Stimulated activated CD4-positive, alpha-beta T cell treated with anti-CD3 and anti-CD28 coated beads, Interleukin-4, amount 100 ng/mL, for 1 hour (primary cell): ENCODE data around the gene KCTD16.

Experiments
- DNase-seq: peaks from one replicate; pipeline ENCODE4 v3.0.0-alpha.2; 2020

The KCTD16 gene

DNA sequence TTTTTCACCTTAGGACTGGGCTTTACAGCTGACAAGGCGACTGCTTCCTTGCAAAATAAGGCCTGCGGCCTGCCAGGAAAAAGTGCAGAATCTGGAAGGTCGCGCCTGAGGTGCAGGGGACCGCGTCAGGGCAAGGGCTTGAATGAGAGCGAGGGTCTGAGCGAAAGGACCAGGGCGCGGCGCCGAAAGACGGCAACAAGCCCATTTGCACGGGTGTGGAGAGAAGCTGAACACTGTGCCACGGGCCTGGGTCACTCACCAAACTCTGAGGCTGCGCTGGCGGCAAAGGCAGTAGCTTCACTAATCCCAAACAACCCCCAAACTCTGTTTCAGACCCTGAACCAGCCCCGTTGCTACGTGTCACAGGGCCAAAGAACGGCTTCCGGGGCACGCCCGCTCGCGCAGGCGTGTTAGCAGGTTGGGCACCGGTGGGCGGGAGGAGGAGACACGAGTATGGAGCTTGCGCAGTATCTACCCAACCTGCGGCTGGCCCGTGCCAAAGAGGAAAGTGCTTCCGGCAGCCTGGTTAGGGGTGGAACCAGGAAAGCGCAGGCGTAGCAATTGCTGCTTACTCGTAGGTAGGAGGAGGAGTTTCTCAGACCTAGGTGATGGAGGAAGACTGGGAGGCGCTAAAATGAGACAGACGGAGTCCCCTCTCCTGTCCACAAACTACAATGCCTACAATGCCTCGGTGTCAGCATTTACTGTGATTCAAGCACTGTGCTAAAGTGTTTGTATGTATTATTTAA lies at the start of gene KCTD16, which contains the start of gene YIPF5:
Gene KCTD16 (plus strand): TSS at position 598 of the 749 bp plus-strand sequence.
Gene YIPF5 (minus strand): TSS at position 384 of the 749 bp plus-strand sequence. CDS start 704 bp downstream, outside the sequence.
- DNase-seq: peak; percentile 97

DNA sequence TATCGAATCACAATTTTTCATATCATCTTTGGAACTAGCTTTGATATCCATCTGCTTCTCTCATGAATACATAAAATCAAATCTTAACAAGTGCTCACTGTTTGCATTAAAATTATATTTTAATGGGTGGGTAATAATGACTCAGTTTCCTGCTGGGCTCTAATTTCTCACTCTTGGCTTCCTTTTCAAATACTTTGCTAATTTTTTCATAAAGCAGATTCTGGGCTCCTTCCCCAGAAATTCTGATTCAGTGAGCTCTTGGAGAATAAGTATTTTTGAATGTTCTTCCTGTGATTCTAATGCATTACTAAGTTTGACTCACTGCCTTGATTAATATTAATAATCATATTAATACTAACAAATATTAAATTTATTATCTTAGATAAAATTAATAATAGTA lies 49.1 kb upstream of the KCTD16 start:
- DNase-seq: no peak

DNA sequence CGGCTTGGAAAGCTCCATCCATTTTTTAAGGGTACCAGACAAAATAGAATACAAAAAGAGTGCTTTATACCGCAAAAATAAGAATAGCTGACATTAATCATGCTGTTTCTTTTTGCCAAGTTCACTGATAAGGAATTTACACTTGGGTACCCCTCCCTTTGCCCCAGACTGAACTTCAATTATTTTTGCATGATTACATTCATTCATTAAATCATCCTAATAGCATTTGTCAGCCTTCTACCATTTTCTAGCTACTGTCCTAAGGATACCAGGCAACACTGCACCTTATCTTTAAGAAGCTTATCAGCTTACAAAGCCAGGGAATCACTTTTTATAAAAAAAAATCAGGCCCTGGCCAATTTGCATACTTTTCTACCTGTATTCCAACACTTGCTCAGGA lies 48.6 kb upstream of the KCTD16 start:
- no peak for DNase-seq

DNA sequence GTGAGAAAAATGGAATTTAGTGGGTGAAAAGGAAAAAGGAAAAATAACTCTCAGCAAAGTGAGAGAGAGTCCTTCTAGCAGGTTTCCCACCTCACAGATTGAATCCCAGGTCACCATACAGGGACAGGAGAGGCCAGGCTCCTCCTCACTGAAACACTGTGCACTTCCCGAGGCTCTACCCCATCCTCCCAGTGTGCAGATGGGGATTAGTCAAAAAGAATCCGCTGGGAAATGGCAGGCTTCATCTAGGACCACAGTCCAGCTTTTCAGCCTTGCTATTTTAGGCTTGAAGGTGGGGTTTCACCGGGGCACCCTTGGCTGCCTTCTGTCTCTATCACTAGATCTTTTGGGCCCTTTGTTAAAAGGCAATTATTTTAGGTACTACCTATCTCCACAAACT lies 48.0 kb upstream of the KCTD16 start:
- no peak for DNase-seq

DNA sequence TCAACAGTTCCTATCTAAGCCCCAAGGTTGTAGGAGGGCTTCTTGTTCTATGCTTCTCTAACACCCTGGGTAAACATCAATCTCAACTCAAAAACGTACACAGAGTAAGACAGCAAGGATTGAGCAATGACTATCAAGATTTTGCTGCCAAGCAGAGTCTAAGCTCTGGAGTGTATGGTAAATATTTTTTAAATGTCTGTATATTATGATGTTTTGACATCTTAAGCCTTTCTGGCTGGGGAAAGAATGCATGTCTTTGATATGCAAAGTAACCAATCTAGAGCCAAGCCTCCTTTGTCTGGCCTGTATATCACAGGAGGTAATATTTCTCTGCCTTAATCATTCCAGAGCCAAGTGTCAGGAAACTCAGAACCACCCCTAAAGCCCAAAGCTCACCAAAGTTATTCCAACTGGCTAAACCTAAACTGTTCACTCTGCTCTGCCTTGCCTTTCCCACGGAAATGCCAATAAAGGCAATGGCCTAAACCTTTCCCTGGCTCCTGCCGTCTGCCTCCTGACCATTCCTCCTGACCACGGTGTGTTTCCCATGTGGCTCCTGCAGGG lies 45.4 kb upstream of the KCTD16 start:
- DNase-seq: no peak

GRCh38 chr5:144126707-144127106 lies 44.0 kb upstream of the KCTD16 start:
- DNase-seq: no peak

- DNase-seq: no peak
Measured at GRCh38 chr5:144128844-144129243, 41.8 kb upstream of the KCTD16 start.

- no peak for DNase-seq
Measured at GRCh38 chr5:144130306-144130705, 40.4 kb upstream of the KCTD16 start.

- no peak for DNase-seq
Measured at GRCh38 chr5:144131261-144131660, 39.4 kb upstream of the KCTD16 start.

GRCh38 chr5:144133050-144133633 lies 37.5 kb upstream of the KCTD16 start:
- no peak for DNase-seq

- no peak for DNase-seq
Measured at GRCh38 chr5:144134194-144134826, 36.4 kb upstream of the KCTD16 start.

DNA sequence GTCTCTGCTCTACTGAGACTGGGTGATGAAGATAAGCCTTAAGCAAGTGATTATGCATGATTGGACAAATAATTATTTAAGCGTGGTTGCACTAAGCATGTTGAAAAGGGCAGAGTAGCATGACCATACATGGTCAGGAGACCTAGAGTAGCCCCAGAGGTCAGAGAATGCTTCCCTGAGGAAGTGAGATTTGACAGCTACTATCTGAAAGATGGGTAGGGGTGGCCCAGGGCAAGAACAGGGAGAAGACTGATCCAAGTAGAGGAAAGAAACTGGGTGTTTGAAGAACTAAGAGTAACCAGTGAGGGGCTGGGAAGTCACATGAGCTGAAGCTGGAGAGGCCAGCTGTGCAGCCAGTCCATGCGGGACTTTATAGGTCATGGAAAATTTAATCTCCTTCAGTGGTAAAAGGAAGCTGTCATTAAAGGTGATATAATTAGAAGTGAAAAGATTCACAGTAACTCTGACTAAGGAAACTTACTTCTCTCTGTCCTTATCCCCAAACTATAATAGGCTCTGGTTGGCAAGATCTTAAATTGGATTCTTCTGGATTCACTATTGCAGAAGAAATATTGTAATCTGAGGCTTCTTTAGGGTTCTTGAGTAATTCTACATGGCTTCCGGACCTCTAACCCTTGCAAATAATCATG lies 35.4 kb upstream of the KCTD16 start:
- DNase-seq: no peak

- DNase-seq: no peak
Measured at GRCh38 chr5:144139586-144139985, 31.1 kb upstream of the KCTD16 start.

GRCh38 chr5:144141585-144141984 lies 29.1 kb upstream of the KCTD16 start:
- no peak for DNase-seq

DNA sequence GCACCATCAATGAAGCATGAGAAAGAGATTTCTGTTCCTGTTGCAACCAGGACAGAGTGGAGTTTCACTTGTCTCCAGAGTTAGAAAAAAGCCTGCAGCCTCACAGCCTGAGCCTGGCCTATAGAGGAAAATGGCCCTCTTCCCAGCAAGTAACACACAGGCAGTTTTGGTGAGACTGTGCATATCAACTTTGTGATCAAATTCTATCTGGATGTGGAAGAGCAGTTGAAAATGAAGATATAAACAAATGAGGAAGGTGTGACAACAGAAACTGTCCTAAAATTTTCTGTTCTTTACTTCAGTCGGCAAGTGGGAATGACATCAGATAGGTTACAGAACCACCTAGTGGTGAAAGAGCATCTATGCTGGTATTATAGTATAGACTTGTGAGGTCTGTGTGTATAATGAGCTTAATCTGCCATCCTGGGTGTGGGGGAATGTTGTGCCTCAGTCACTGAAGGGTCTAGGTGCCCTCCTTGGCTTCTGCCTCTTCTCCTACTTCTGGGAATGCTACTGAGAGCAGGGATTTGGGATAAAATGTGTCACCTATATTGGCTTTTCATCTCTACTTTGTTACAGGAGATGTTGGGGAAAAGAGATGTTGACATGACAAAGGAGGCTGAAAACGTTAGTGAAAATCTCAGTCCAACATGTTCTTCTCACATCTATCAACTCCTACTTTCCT lies 28.4 kb upstream of the KCTD16 start:
- no peak for DNase-seq

GRCh38 chr5:144142824-144143162 lies 27.9 kb upstream of the KCTD16 start:
- DNase-seq: no peak

DNA sequence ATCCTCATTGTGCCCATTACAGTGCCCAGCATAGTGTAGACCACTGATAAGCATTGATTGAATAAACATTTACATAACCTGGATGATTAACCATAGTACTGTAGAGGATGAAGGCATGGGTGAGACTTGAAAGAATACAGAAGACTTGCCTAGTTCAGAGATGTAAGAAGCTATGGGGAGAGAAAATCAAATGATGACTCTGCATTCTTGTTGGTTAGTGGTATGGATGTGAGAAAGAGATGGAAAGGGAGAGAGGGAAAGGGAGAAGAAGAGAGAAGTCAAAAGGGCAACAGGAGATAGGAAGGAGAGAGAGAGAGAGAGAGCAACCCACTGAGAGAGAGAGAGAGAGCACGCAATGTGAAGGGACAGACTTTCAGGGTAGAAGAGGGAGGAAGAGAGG lies 27.0 kb upstream of the KCTD16 start:
- no peak for DNase-seq

GRCh38 chr5:144144956-144145751 lies 25.5 kb upstream of the KCTD16 start:
- DNase-seq: no peak

DNA sequence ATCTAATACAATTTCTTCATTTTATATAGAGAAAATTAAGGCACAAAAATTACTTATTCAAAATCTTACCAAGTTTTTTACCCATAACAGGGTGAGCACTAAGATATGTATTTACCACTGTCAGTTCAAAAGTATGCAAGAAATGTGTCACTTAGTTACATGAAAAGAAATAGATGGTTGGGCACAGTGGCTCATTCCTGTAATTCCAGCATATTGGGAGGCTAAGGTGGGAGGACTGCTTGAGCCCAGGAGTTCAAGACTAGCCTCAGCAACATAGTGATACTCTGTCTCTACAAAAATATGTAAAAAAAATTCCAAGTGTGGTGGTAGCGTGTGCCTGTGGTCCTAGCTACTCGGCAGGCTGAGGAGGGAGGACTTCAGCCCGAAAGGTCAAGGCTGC lies 19.6 kb upstream of the KCTD16 start:
- DNase-seq: no peak

GRCh38 chr5:144156767-144157171 lies 13.9 kb upstream of the KCTD16 start:
- DNase-seq: no peak

DNA sequence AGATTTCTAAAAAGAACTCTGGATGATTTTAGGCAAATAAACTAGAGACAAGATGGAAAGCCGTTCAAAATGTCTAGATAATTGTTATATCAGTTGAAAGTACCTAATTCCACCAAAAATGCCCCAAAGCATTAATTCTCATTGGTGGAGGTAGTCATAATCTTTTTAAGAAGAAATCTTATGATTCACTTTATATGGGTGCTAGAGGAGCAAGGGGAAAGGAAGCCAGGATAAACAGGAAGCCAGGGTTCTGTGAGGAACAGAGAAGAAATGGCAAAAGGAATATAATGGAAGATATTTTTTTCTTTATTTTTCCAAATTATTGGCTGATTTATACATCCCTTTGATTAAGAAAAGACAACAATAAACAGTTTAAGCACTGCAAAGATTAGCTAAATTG lies 8.0 kb upstream of the KCTD16 start:
- DNase-seq: no peak

GRCh38 chr5:144166696-144167095 lies 4.0 kb upstream of the KCTD16 start:
- DNase-seq: no peak
